Thyroid gland (tissue), 4 donors: ENCODE data around the gene COL18A1.

Source experiments
- POLR2A ChIP-seq, 2 donors: fragments of 450-650 bp; IDR thresholded peaks; one replicate each; pipeline ENCODE4 v1.6.1; 2017; ENCODE audit warnings: antibody characterized with exemption in 2 of 2, mild to moderate bottlenecking in 2 of 2, moderate library complexity in 1 of 2
- TF ChIP-seq, protein P1 (sequence below), 6 experiments: fragments of 200-600 bp in 3 of 6; fragments of 450-650 bp in 3 of 6; sonication (generic) in 3 of 6; IDR thresholded peaks; one replicate each; pipeline ENCODE4 v1.5.1; 2016 to 2019; ENCODE audit warnings: antibody characterized with exemption in 6 of 6, mild to moderate bottlenecking in 2 of 6, inconsistent platforms in 1 of 6, moderate library complexity in 1 of 6

DNA sequence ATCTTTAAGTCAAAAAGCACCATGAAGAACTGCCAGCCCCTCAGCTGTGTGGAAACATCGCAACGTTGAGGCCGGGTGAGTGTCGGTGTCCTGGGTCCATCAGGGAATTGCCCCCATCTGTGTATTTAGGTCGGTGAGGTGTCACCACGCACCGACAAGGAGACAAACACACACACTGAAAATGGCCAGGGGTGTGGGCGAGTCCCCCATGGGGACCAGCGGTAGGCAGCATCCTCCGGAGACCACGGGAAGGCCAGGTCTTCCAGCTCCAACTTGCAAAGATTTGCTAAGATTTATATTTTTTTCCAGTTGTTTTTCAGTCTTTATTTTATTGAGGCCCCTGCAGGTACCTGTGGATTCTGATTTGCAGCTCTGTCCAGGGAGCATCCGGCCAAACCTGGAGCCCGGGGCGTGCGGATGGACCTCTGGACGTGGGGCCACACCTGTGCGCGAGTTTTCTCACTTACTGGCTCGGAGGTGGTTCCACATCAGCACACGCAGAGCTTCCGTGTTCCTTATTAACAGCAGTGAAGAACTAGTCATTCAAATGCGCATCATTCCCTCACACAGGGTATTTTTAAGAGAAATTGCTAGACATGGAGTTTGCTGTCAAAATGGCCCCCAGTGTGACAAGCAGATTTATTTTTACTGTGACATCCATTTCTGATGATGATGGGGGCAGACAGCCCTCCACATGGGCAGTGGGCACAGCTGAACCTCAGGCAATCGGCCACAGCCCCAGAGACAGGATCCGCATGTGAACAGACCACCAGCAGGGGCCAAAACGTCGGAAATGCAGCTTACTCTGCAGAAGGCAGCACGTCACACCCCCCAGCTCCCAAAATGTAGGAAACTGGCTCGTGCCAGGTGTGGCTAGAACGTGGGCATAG lies 154.5 kb downstream of the COL18A1 start:
- TF ChIP-seq, protein P1, sequence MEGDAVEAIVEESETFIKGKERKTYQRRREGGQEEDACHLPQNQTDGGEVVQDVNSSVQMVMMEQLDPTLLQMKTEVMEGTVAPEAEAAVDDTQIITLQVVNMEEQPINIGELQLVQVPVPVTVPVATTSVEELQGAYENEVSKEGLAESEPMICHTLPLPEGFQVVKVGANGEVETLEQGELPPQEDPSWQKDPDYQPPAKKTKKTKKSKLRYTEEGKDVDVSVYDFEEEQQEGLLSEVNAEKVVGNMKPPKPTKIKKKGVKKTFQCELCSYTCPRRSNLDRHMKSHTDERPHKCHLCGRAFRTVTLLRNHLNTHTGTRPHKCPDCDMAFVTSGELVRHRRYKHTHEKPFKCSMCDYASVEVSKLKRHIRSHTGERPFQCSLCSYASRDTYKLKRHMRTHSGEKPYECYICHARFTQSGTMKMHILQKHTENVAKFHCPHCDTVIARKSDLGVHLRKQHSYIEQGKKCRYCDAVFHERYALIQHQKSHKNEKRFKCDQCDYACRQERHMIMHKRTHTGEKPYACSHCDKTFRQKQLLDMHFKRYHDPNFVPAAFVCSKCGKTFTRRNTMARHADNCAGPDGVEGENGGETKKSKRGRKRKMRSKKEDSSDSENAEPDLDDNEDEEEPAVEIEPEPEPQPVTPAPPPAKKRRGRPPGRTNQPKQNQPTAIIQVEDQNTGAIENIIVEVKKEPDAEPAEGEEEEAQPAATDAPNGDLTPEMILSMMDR (IDR thresholded peaks at IDR 0.05) = no peak
- TF ChIP-seq POLR2A (IDR thresholded peaks at IDR 0.05) = no peak
